ENCODE measurements around the gene SLC26A2.

GRCh38 chr5:149921597-149921996, 39.0 kb upstream of the SLC26A2 start:
- no peak for TF ChIP-seq POLR2A (IDR thresholded peaks at IDR 0.05; ENCODE audit: low read length)
- no peak for TF ChIP-seq GATA1 (IDR thresholded peaks at IDR 0.05; ENCODE audit: low read depth, low read length)
